GM12878 (cell line): ENCODE measurements around the gene SLC25A40. TPM values are rescaled to one million over a fixed set of nuclear protein-coding genes. Genes with fewer than 3 reads are reported as not detected.
"Not testable (repeated sequence)": the region's sequence is repeated elsewhere in the genome, so short reads cannot be mapped to it uniquely, and the experiment has no call there.

Source experiments
- ATAC-seq: fragments of 200-7000 bp; cut with Tn5 transposase; 3 replicates; pipeline ENCODE4 v1.9.1; 2020; ENCODE audit warnings: mild to moderate bottlenecking, moderate library complexity
- BruUV-seq: library from RNA; stranded (reverse); fragments of 400-500 nt; replicated peaks from 2 replicates; lab custom pipeline; 2021; lab: Mats Ljungman, UMichigan
- CTCF ChIA-PET: fragments of 300-600 bp; sonication (Branson Sonifier 250); formaldehyde crosslinking; extraction: SDS; loops from one replicate; lab custom pipeline; 2021; ENCODE audit warnings: inconsistent platforms; lab: Yijun Ruan, JAX
- POLR2A ChIA-PET: fragments of 350-600 bp; formaldehyde crosslinking; extraction: SDS; loops from one replicate; lab custom pipeline; 2021; ENCODE audit warnings: inconsistent platforms; lab: Charles Lee
- RAD21 ChIA-PET: fragments of 300-600 bp; sonication (Branson Sonifier 250); formaldehyde crosslinking; loops from one replicate; lab custom pipeline; 2023; ENCODE audit warnings: antibody characterized with exemption; ENCODE audit not compliant: unreplicated experiment; lab: Charles Lee
- SMC1A ChIA-PET: fragments of 300-600 bp; sonication (Branson Sonifier 250); formaldehyde crosslinking; loops from one replicate; lab custom pipeline; 2023; ENCODE audit not compliant: unreplicated experiment, uncharacterized antibody; lab: Charles Lee
- DNase-seq: peaks from one replicate; pipeline ENCODE4 v3.0.0-alpha.2; 2011; ENCODE audit warnings: low read depth, low spot score
- FAIRE-seq: peaks from 3 replicates; lab custom pipeline; 2011; peaks lifted over from hg19 to GRCh38; lab: Jason Lieb, UNC
- H2AFZ ChIP-seq: 2 replicates; pipeline ENCODE4 v1.6.0; 2011; ENCODE audit warnings: low read depth, low read length, control low read depth; ENCODE audit not compliant: control insufficient read depth
- H3K27ac ChIP-seq: 2 replicates; pipeline ENCODE4 v1.5.1; 2011; ENCODE audit warnings: control low read depth; ENCODE audit not compliant: control insufficient read depth, insufficient read depth
- H3K27me3 ChIP-seq, 2 experiments: replicated peaks in 1 of 2; 2 replicates each; pipeline versions ENCODE4 v1.6.0 to v1.6.1; 2011; ENCODE audit warnings: low read length in 1 of 2; ENCODE audit not compliant: control insufficient read depth in 2 of 2, insufficient read depth in 2 of 2
- H3K36me3 ChIP-seq, 2 experiments: 2 replicates each; pipeline ENCODE4 v1.5.1; 2011; ENCODE audit warnings: low read length in 1 of 2; ENCODE audit not compliant: control insufficient read depth in 2 of 2, insufficient read depth in 2 of 2
- H3K4me1 ChIP-seq: 2 replicates; pipeline ENCODE4 v1.6.1; 2011; ENCODE audit warnings: mild to moderate bottlenecking, low read length, moderate library complexity, mixed read lengths; ENCODE audit not compliant: control insufficient read depth, insufficient read depth
- H3K4me2 ChIP-seq: 2 replicates; pipeline ENCODE4 v1.6.0; 2011; ENCODE audit warnings: control low read depth; ENCODE audit not compliant: control insufficient read depth, insufficient read depth
- H3K4me3 ChIP-seq: fragments of 200-600 bp; sonication (generic); 2 replicates; pipeline ENCODE4 v1.5.1; 2016
- H3K79me2 ChIP-seq: 2 replicates; pipeline ENCODE4 v1.6.0; 2011; ENCODE audit warnings: low read length; ENCODE audit not compliant: control insufficient read depth, insufficient read depth
- H3K9ac ChIP-seq: 2 replicates; pipeline ENCODE4 v1.8.0; 2011; ENCODE audit warnings: low read length, control low read depth, mixed read lengths; ENCODE audit not compliant: control insufficient read depth, insufficient read depth
- H3K9me3 ChIP-seq: replicated peaks from 3 replicates; pipeline ENCODE4 v1.5.1; 2011; ENCODE audit warnings: mild to moderate bottlenecking, low read length; ENCODE audit not compliant: control insufficient read depth, insufficient read depth
- H4K20me1 ChIP-seq: 2 replicates; pipeline ENCODE4 v1.6.0; 2011; ENCODE audit not compliant: control insufficient read depth, insufficient read depth
- MLLT1 ChIP-seq: fragments of 450-650 bp; IDR thresholded peaks from 2 replicates; pipeline ENCODE4 v1.6.1; 2016; ENCODE audit warnings: mild to moderate bottlenecking
- ZBTB33 ChIP-seq: fragments of 450-650 bp; IDR thresholded peaks from 2 replicates; pipeline ENCODE4 v1.6.1; 2017; ENCODE audit warnings: mild to moderate bottlenecking
- WGBS: methylation state at CpG from one replicate; pipeline ENCODE4 v1.1.6; 2016; ENCODE audit warnings: low lambda C conversion rate; ENCODE audit not compliant: insufficient replicate concordance, insufficient coverage; ENCODE audit errors: missing lambda C conversion rate; 5-methylcytosine and 5-hydroxymethylcytosine counted together
- in situ Hi-C: fragments of 300-500 bp; cut with MboI; formaldehyde crosslinking; loops from 9 replicates; pipeline ENCODE4 v1.14.3; 2018; ENCODE audit warnings: mixed read lengths
- intact Hi-C: fragments of 100-400 bp; cut with micrococcal nuclease; formaldehyde crosslinking; loops from one replicate; pipeline ENCODE4 v1.14.2; 2022; ENCODE audit not compliant: unreplicated experiment
- polyA plus RNA-seq, 11 experiments: library from polyadenylated mRNA; depleted of rRNA in 4 of 11; unstranded in 6 of 11; stranded (reverse) in 5 of 11; fragments of >200 nt; fragmentation: Nextera tagmentation in 4 of 11; fragmentation: Illumina TruSeq in 1 of 11; extraction: Ambion mirVana in 4 of 11; extraction: Trizol in 1 of 11; gene quantifications; 1 replicate in 1 of 11; 2 replicates in 10 of 11; pipeline versions ENCODE4 v1.2.1 to v1.2.3, GENCODE V29; 2011 to 2016; ENCODE audit warnings: inconsistent platforms in 2 of 11, missing spikeins in 2 of 11, low read depth in 1 of 11
- total RNA-seq, 4 experiments: library from RNA; depleted of rRNA in 3 of 4; stranded (reverse); fragments of >200 nt in 3 of 4; fragmentation: Illumina TruSeq in 1 of 4; extraction: Trizol in 1 of 4; gene quantifications; 2 replicates each; pipeline versions ENCODE4 v1.2.1 to v1.2.3, GENCODE V29; 2013 to 2021

Gene SLC25A40
- total and polyA plus RNA-seq, 10 of the 15 experiments (the other 5 are each of a cell fraction or from before 2014, with no cell fraction given) = 15.8 to 60.3 (median 22.2) TPM

GRCh38 chr7:87873328-87873727 lies 2.8 kb downstream of the SLC25A40 start:
- intact Hi-C loops = loop anchor here (10.0 kb wide), 2 partner anchors 399 to 719 kb away; partner anchors contain the start of genes ABCB4 and DMTF1
- H3K27me3 ChIP-seq, H2AFZ ChIP-seq, ATAC-seq, BruUV-seq, FAIRE-seq, DNase-seq, H4K20me1 ChIP-seq, H3K36me3 ChIP-seq, H3K4me1 ChIP-seq, in situ Hi-C loops, CTCF ChIA-PET: not testable (repeated sequence)
- WGBS = 98% methylated on average over 5 of the region's 10 CpGs
- ChIA-PET POLR2A (interaction anchor here (1.0 kb wide), 1 partner anchor 59 kb away, joined by 4 read pairs; no protein-coding TSS in a partner anchor), RAD21 (interaction anchor here (1.2 kb wide), 1 partner anchor 61 kb away, joined by 4 read pairs; no protein-coding TSS in a partner anchor), SMC1A (interaction anchor here (1.5 kb wide), 1 partner anchor 36 kb away, joined by 5 read pairs; no protein-coding TSS in a partner anchor)
- H3K9ac ChIP-seq = peak overlapping the region; percentile 92; the same call in 1 of the 2 replicates
- H3K27ac ChIP-seq = peak overlapping the region; percentile 89; the same call in 1 of the 2 replicates
- H3K4me3 ChIP-seq = peak overlapping the region; percentile 81
- peak overlapping the region; percentile 87 for H3K4me2 ChIP-seq
- H3K79me2 ChIP-seq = peaks cover 81% of the 10 kb centered on the region
- peak; percentile 80 for TF ChIP-seq ZBTB33
- 0 out of 2 replicates have a peak, but pooled peaks have one; percentile 26 for TF ChIP-seq MLLT1
- H3K9me3 ChIP-seq = peaks cover 28% of the 10 kb centered on the region
